MCF 10A (cell line): ENCODE data around the gene NES. TPM values are rescaled to one million over a fixed set of nuclear protein-coding genes. Genes with fewer than 3 reads are reported as not detected.

Experiments used
- BruUV-seq: library from RNA; stranded (reverse); fragments of 400-500 nt; replicated peaks from 2 replicates; lab custom pipeline; 2021; lab: Mats Ljungman, UMichigan
- CTCF ChIA-PET: fragments of 300-600 bp; sonication (Branson Sonifier 250); formaldehyde crosslinking; extraction: SDS; loops from one replicate; lab custom pipeline; 2021; ENCODE audit warnings: antibody characterized with exemption, inconsistent platforms; lab: Yijun Ruan, JAX
- POLR2A ChIA-PET: fragments of 300-600, 350-650 bp; sonication (Branson Sonifier 250); formaldehyde crosslinking; extraction: SDS; loops from one replicate; lab custom pipeline; 2020; ENCODE audit warnings: antibody characterized with exemption, inconsistent platforms; lab: Yijun Ruan, JAX
- DNase-seq: peaks from one replicate; pipeline ENCODE4 v3.0.0-alpha.2; 2018; ENCODE audit not compliant: unreplicated experiment
- H3K27ac Mint-ChIP-seq: one replicate; pipeline ENCODE4 v1.8.0; 2022; ENCODE audit warnings: mild to moderate bottlenecking, low read depth, mixed read lengths; ENCODE audit not compliant: unreplicated experiment
- H3K27me3 Mint-ChIP-seq: one replicate; pipeline ENCODE4 v1.8.0; 2022; ENCODE audit warnings: mixed read lengths; ENCODE audit not compliant: insufficient read depth, unreplicated experiment
- H3K36me3 Mint-ChIP-seq: one replicate; pipeline ENCODE4 v1.8.0; 2022; ENCODE audit warnings: mild to moderate bottlenecking, moderate library complexity, mixed read lengths; ENCODE audit not compliant: insufficient read depth, unreplicated experiment
- H3K4me1 Mint-ChIP-seq: one replicate; pipeline ENCODE4 v1.8.0; 2022; ENCODE audit warnings: mixed read lengths; ENCODE audit not compliant: insufficient read depth, unreplicated experiment
- H3K4me3 Mint-ChIP-seq: one replicate; pipeline ENCODE4 v1.8.0; 2022; ENCODE audit warnings: mild to moderate bottlenecking, moderate library complexity, mixed read lengths; ENCODE audit not compliant: unreplicated experiment
- H3K9me3 Mint-ChIP-seq: one replicate; pipeline ENCODE4 v1.8.0; 2022; ENCODE audit warnings: mixed read lengths; ENCODE audit not compliant: unreplicated experiment
- CTCF ChIP-seq: fragments of 200-600 bp; IDR thresholded peaks from one replicate; pipeline ENCODE4 v1.8.0; 2022; ENCODE audit warnings: antibody characterized with exemption, mild to moderate bottlenecking; ENCODE audit not compliant: unreplicated experiment
- intact Hi-C: fragments of 100-400 bp; cut with micrococcal nuclease; formaldehyde crosslinking; loops from 2 replicates; pipeline ENCODE4 v1.14.1; 2022
- total RNA-seq: library from RNA; stranded (reverse); gene quantifications from 2 replicates; pipeline ENCODE4 v1.2.3, GENCODE V29; 2022

NES gene
- total RNA-seq, 1 experiment from 2014 or later: not detected

DNA sequence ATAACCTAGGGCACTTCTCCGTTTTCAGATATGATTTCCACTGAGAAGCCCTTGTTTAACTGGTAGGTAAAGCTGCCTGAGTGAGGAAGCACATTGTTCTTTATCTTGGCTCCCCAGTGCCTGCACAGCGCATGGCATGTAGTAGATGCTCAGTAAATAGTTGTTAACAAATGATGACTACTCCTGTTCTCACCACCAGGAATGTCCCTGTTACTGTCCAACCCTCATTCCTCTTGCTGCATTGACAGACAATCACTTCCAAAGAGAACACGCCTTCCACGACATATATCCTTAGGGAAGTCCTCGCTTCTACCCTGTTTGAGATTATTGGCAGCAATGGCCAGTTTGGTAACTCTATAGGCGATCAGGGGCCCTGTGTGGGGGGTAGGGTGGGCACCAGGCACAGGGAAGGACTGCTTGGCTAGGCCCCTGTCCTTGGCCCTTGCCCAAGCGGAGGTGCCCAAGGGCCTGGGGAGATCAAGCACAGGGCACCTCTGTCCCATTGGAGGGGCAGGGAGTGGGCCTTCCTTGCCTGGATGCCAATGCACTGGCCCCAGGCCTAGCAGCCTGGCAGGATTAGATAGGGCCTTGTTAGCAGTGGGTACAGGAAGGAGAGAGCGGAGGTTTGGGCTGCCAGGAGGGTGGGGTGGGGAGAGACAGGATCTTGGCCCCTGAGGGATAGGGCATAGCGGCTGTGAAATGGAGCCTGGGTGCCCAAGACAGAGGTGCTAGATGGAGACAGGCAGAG lies 10.2 kb downstream of the NES start:
- ChIA-PET CTCF (interaction anchor here (0.5 to 13.0 kb wide), 5 partner anchors 9 to 323 kb away, joined by 3 to 552 read pairs (median 5); partner anchors contain the start of gene NES), POLR2A (no interaction called here)
- no peaks in the 10 kb centered on the region for H3K9me3 Mint-ChIP-seq
- intact Hi-C loops: no loop called here
- peaks cover 16% of the 10 kb centered on the region for H3K27me3 Mint-ChIP-seq
- no peak for DNase-seq
- H3K27ac Mint-ChIP-seq: no peak overlapping the region
- H3K36me3 Mint-ChIP-seq: no peaks in the 10 kb centered on the region
- H3K4me3 Mint-ChIP-seq: no peak overlapping the region
- peaks cover 20% of the 10 kb centered on the region for H3K4me1 Mint-ChIP-seq
- no peak for TF ChIP-seq CTCF
- BruUV-seq: no TSS peak

- no peak overlapping the region for H3K27ac Mint-ChIP-seq
- no peak for DNase-seq
- no peak overlapping the region for H3K4me3 Mint-ChIP-seq
- POLR2A ChIA-PET: no interaction called here
- peaks cover 1% of the 10 kb centered on the region for H3K27me3 Mint-ChIP-seq
- H3K36me3 Mint-ChIP-seq: no peaks in the 10 kb centered on the region
- TF ChIP-seq CTCF: no peak
- CTCF ChIA-PET: interaction anchor here (0.6 to 13.0 kb wide), 5 partner anchors 15 to 307 kb away, joined by 3 to 552 read pairs (median 11); partner anchors contain the start of genes HAPLN2 and NES
- no peaks in the 10 kb centered on the region for H3K9me3 Mint-ChIP-seq
- intact Hi-C loops: no loop called here
- peaks cover 30% of the 10 kb centered on the region for H3K4me1 Mint-ChIP-seq
- no TSS peak for BruUV-seq
Observed at GRCh38 chr1:156665539-156665938, 11.7 kb downstream of the NES start.

- H3K27ac Mint-ChIP-seq: no peak overlapping the region
- H3K27me3 Mint-ChIP-seq: no peaks in the 10 kb centered on the region
- intact Hi-C loops: no loop called here
- no peak overlapping the region for H3K4me3 Mint-ChIP-seq
- BruUV-seq: no TSS peak
- POLR2A ChIA-PET: no interaction called here
- no peak for DNase-seq
- H3K9me3 Mint-ChIP-seq: no peaks in the 10 kb centered on the region
- H3K4me1 Mint-ChIP-seq: peaks cover 36% of the 10 kb centered on the region
- no peak for TF ChIP-seq CTCF
- CTCF ChIA-PET: interaction anchor here (0.6 to 13.0 kb wide), 6 partner anchors 16 to 306 kb away, joined by 3 to 552 read pairs (median 7); partner anchors contain the start of genes HAPLN2 and NES
- peaks cover 4% of the 10 kb centered on the region for H3K36me3 Mint-ChIP-seq
Observed at GRCh38 chr1:156664767-156665411, 12.3 kb downstream of the NES start.
